ENCODE measurements around the gene MREG.

Gene MREG

GRCh38 chr2:215914777-215915165, 98.6 kb downstream of the MREG start:
- no peak for TF ChIP-seq RAD21 (IDR thresholded peaks at IDR 0.05; ENCODE audit: low read depth)
- TF ChIP-seq NFIC (IDR thresholded peaks at IDR 0.05): no peak
- TF ChIP-seq MAX (IDR thresholded peaks at IDR 0.05): no peak
- no peak for TF ChIP-seq TAF1 (IDR thresholded peaks at IDR 0.05; ENCODE audit: low read depth)
- TF ChIP-seq, protein P1, sequence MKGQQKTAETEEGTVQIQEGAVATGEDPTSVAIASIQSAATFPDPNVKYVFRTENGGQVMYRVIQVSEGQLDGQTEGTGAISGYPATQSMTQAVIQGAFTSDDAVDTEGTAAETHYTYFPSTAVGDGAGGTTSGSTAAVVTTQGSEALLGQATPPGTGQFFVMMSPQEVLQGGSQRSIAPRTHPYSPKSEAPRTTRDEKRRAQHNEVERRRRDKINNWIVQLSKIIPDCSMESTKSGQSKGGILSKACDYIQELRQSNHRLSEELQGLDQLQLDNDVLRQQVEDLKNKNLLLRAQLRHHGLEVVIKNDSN (IDR thresholded peaks at IDR 0.05): no peak
- TF ChIP-seq FOXM1 (IDR thresholded peaks at IDR 0.05; ENCODE audit: borderline replicate concordance, low read depth): no peak
- no peak for TF ChIP-seq TCF12 (IDR thresholded peaks at IDR 0.05; ENCODE audit: low read depth)
- no peak for TF ChIP-seq EP300 (IDR thresholded peaks at IDR 0.05; ENCODE audit: borderline replicate concordance)
- no peak for TF ChIP-seq EGR1 (IDR thresholded peaks at IDR 0.05)
- no peak for TF ChIP-seq ZBTB7A (IDR thresholded peaks at IDR 0.05; ENCODE audit: low read depth)
- TF ChIP-seq YY1 (IDR thresholded peaks at IDR 0.05; ENCODE audit: low read depth): no peak
- TF ChIP-seq CREB1 (IDR thresholded peaks at IDR 0.05; ENCODE audit: low read depth): no peak
- no peak for TF ChIP-seq TEAD4 (IDR thresholded peaks at IDR 0.05)
- no peak for TF ChIP-seq CEBPB (IDR thresholded peaks at IDR 0.05)

DNA sequence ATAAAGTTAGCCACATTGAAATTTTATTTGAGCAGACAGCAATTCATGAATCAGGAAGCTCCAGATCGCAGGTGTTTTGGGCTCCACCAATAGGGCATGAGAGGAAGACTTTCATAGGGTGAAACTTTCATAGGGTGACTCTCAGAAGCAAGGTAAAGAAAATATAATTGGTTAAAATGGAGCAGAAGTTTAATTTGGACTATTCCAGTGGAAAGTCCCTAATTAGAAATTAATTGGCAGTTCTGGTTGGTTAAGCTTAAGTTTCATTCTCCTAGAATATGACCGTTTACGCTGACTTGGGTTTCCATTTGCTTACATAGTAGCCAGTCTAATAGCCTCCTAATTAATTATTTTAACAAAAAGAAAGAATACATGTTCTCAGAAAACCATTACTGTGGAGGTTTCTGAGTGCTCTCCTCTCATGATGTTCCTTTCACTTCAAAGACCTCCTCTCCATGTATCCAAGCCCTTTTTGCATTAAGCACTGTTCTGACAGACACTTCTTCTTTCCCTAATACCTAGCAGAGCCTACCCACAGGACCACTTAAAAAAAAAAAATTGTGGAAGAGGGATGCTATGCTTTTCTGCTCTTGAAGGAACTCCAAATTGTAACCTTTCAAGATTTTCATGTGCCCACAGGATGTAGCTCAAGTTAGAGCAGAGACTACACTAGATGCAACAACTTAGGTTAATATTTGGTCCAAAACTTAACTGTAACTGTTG, 99.1 kb downstream of the MREG start:
- no peak for TF ChIP-seq MAX (IDR thresholded peaks at IDR 0.05)
- no peak for TF ChIP-seq YY1 (IDR thresholded peaks at IDR 0.05; ENCODE audit: low read depth)
- no peak for TF ChIP-seq TAF1 (IDR thresholded peaks at IDR 0.05; ENCODE audit: low read depth)
- TF ChIP-seq EGR1 (IDR thresholded peaks at IDR 0.05): no peak
- TF ChIP-seq NFIC (IDR thresholded peaks at IDR 0.05): no peak
- no peak for TF ChIP-seq TEAD4 (IDR thresholded peaks at IDR 0.05)
- TF ChIP-seq CREB1 (IDR thresholded peaks at IDR 0.05; ENCODE audit: low read depth): no peak
- no peak for TF ChIP-seq RAD21 (IDR thresholded peaks at IDR 0.05; ENCODE audit: low read depth)
- no peak for TF ChIP-seq CEBPB (IDR thresholded peaks at IDR 0.05)
- TF ChIP-seq FOXM1 (IDR thresholded peaks at IDR 0.05; ENCODE audit: borderline replicate concordance, low read depth): no peak

GRCh38 chr2:215912299-215912842, 101.0 kb downstream of the MREG start:
- TF ChIP-seq MAX (IDR thresholded peaks at IDR 0.05) (no peak), EGR1 (IDR thresholded peaks at IDR 0.05) (no peak), FOXM1 (IDR thresholded peaks at IDR 0.05; ENCODE audit: borderline replicate concordance, low read depth) (no peak), CREB1 (IDR thresholded peaks at IDR 0.05; ENCODE audit: low read depth) (no peak), TAF1 (IDR thresholded peaks at IDR 0.05; ENCODE audit: low read depth) (no peak), TCF12 (IDR thresholded peaks at IDR 0.05; ENCODE audit: low read depth) (no peak), YY1 (IDR thresholded peaks at IDR 0.05; ENCODE audit: low read depth) (no peak), RAD21 (IDR thresholded peaks at IDR 0.05; ENCODE audit: low read depth) (no peak)
- TF ChIP-seq, protein P1 (IDR thresholded peaks at IDR 0.05): no peak

- TF ChIP-seq MAX (IDR thresholded peaks at IDR 0.05): no peak
- TF ChIP-seq TEAD4 (IDR thresholded peaks at IDR 0.05): no peak
- TF ChIP-seq TAF1 (IDR thresholded peaks at IDR 0.05; ENCODE audit: low read depth): no peak
- no peak for TF ChIP-seq NFIC (IDR thresholded peaks at IDR 0.05)
- TF ChIP-seq CREB1 (IDR thresholded peaks at IDR 0.05; ENCODE audit: low read depth): no peak
- no peak for TF ChIP-seq EP300 (IDR thresholded peaks at IDR 0.05; ENCODE audit: borderline replicate concordance)
- TF ChIP-seq TCF12 (IDR thresholded peaks at IDR 0.05; ENCODE audit: low read depth): no peak
- TF ChIP-seq, protein P1 (IDR thresholded peaks at IDR 0.05): no peak
- TF ChIP-seq YY1 (IDR thresholded peaks at IDR 0.05; ENCODE audit: low read depth): no peak
- no peak for TF ChIP-seq FOXM1 (IDR thresholded peaks at IDR 0.05; ENCODE audit: borderline replicate concordance, low read depth)
- TF ChIP-seq ZBTB7A (IDR thresholded peaks at IDR 0.05; ENCODE audit: low read depth): no peak
- TF ChIP-seq, protein P2, sequence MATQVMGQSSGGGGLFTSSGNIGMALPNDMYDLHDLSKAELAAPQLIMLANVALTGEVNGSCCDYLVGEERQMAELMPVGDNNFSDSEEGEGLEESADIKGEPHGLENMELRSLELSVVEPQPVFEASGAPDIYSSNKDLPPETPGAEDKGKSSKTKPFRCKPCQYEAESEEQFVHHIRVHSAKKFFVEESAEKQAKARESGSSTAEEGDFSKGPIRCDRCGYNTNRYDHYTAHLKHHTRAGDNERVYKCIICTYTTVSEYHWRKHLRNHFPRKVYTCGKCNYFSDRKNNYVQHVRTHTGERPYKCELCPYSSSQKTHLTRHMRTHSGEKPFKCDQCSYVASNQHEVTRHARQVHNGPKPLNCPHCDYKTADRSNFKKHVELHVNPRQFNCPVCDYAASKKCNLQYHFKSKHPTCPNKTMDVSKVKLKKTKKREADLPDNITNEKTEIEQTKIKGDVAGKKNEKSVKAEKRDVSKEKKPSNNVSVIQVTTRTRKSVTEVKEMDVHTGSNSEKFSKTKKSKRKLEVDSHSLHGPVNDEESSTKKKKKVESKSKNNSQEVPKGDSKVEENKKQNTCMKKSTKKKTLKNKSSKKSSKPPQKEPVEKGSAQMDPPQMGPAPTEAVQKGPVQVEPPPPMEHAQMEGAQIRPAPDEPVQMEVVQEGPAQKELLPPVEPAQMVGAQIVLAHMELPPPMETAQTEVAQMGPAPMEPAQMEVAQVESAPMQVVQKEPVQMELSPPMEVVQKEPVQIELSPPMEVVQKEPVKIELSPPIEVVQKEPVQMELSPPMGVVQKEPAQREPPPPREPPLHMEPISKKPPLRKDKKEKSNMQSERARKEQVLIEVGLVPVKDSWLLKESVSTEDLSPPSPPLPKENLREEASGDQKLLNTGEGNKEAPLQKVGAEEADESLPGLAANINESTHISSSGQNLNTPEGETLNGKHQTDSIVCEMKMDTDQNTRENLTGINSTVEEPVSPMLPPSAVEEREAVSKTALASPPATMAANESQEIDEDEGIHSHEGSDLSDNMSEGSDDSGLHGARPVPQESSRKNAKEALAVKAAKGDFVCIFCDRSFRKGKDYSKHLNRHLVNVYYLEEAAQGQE (IDR thresholded peaks at IDR 0.05; ENCODE audit: low read depth): no peak
- no peak for TF ChIP-seq RAD21 (IDR thresholded peaks at IDR 0.05; ENCODE audit: low read depth)
- no peak for TF ChIP-seq CEBPB (IDR thresholded peaks at IDR 0.05)
- no peak for TF ChIP-seq EGR1 (IDR thresholded peaks at IDR 0.05)
These were observed 101.9 kb downstream of the MREG start for GRCh38 chr2:215911301-215912085.

DNA sequence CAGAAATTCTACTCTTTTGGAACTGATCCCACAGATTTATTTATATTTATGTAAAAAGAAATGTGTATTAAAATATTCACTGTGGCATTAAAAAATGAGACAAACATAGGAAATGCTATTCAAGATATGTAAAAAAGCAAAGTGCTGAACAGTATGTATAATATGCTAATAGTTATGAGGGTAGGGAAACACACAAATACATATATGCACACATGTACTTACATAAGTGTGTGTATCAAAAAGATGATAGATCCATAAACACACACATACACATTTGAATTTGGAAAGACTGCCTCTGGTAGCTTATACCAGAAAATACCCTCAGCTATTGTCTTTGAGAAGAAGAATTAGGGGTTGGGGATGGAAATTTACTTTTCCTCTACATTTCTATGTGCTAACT, 103.2 kb downstream of the MREG start:
- TF ChIP-seq EGR1 (IDR thresholded peaks at IDR 0.05): no peak
- TF ChIP-seq YY1 (IDR thresholded peaks at IDR 0.05; ENCODE audit: low read depth): no peak
- TF ChIP-seq MAX (IDR thresholded peaks at IDR 0.05): no peak
- no peak for TF ChIP-seq CREB1 (IDR thresholded peaks at IDR 0.05; ENCODE audit: low read depth)
- no peak for TF ChIP-seq TEAD4 (IDR thresholded peaks at IDR 0.05)
